Osteocyte (in vitro differentiated cells): ENCODE measurements around the gene DUSP5. TPM values are rescaled to one million over a fixed set of nuclear protein-coding genes. Genes with fewer than 3 reads are reported as not detected.

Experiments used
- DNase-seq: peaks from one replicate; pipeline ENCODE4 v3.0.0; 2021; ENCODE audit warnings: mixed read lengths; ENCODE audit not compliant: unreplicated experiment; ENCODE audit errors: extremely low spot score
- H3K27ac Mint-ChIP-seq: one replicate; pipeline ENCODE4 v1.8.0; 2021; ENCODE audit warnings: mild to moderate bottlenecking, mixed read lengths; ENCODE audit not compliant: unreplicated experiment
- H3K27me3 Mint-ChIP-seq: one replicate; pipeline ENCODE4 v1.8.0; 2021; ENCODE audit warnings: mixed read lengths; ENCODE audit not compliant: unreplicated experiment
- H3K36me3 Mint-ChIP-seq: one replicate; pipeline ENCODE4 v1.8.0; 2021; ENCODE audit warnings: mixed read lengths; ENCODE audit not compliant: unreplicated experiment
- H3K4me1 Mint-ChIP-seq: one replicate; pipeline ENCODE4 v1.8.0; 2021; ENCODE audit warnings: mixed read lengths; ENCODE audit not compliant: unreplicated experiment
- H3K4me3 Mint-ChIP-seq: one replicate; pipeline ENCODE4 v1.8.0; 2021; ENCODE audit warnings: mild to moderate bottlenecking, moderate library complexity, mixed read lengths; ENCODE audit not compliant: unreplicated experiment
- H3K9me3 Mint-ChIP-seq: one replicate; pipeline ENCODE4 v1.8.0; 2021; ENCODE audit warnings: mixed read lengths; ENCODE audit not compliant: unreplicated experiment
- total RNA-seq: library from RNA; stranded (reverse); gene quantifications from 2 replicates; pipeline ENCODE4 v1.2.1, GENCODE V29; 2021
- TF ChIP-seq, protein P1 (sequence below): fragments of 200-600 bp; sonication (generic); IDR thresholded peaks from 2 replicates; pipeline ENCODE4 v1.5.0; 2021; ENCODE audit warnings: antibody characterized with exemption, mild to moderate bottlenecking, moderate library complexity

DUSP5 gene
- total RNA-seq, 1 donor from 2014 or later = 16.1 TPM

DNA sequence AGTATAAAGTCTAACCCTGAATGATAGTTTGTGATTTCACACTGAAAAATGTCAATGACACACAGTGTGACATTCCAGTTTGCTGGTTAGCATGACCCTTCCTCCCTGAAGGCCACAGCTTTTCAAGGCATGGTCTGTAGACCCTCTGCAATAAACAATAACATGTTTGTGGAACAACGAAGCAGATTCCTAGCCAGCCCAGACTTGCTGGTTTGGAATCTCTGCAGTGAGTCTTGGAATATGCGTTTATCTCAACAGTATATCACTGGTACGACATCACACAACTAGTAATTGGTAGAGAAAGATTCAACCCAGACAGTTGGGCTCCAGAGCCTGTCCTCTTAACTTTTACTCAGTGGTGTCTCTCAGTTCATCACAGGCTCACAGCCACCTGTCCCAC is 23.7 kb upstream of the DUSP5 start:
- no peak for DNase-seq
- peaks cover 15% of the 10 kb centered on the region for H3K4me1 Mint-ChIP-seq
- H3K27me3 Mint-ChIP-seq = no peaks in the 10 kb centered on the region
- no peaks in the 10 kb centered on the region for H3K36me3 Mint-ChIP-seq
- no peak overlapping the region for H3K4me3 Mint-ChIP-seq
- H3K9me3 Mint-ChIP-seq = no peaks in the 10 kb centered on the region
- TF ChIP-seq, protein P1, sequence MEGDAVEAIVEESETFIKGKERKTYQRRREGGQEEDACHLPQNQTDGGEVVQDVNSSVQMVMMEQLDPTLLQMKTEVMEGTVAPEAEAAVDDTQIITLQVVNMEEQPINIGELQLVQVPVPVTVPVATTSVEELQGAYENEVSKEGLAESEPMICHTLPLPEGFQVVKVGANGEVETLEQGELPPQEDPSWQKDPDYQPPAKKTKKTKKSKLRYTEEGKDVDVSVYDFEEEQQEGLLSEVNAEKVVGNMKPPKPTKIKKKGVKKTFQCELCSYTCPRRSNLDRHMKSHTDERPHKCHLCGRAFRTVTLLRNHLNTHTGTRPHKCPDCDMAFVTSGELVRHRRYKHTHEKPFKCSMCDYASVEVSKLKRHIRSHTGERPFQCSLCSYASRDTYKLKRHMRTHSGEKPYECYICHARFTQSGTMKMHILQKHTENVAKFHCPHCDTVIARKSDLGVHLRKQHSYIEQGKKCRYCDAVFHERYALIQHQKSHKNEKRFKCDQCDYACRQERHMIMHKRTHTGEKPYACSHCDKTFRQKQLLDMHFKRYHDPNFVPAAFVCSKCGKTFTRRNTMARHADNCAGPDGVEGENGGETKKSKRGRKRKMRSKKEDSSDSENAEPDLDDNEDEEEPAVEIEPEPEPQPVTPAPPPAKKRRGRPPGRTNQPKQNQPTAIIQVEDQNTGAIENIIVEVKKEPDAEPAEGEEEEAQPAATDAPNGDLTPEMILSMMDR = no peak
- H3K27ac Mint-ChIP-seq = no peak overlapping the region

DNA sequence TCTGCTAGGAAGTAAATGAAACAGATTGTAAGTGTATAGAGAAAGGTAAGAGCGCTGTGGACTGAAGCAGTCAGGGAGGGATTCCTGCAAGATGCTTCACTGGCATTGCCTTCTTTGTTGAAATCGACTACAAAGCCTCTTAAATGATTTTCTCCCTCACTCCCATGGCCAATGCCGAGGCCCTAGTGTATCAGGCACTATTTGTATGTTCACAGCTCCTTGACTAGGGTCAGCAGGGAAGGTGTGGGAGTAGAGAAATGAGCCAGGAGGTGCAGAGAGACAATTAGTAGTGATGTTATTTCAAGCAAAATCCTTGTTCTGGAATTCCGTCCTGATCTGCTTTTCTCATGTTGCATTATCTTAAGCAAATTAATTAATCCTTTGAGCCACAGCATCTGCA is 22.9 kb upstream of the DUSP5 start:
- Mint-ChIP-seq H3K4me1 (peaks cover 15% of the 10 kb centered on the region), H3K27me3 (no peaks in the 10 kb centered on the region), H3K9me3 (no peaks in the 10 kb centered on the region), H3K4me3 (no peak overlapping the region), H3K36me3 (no peaks in the 10 kb centered on the region), H3K27ac (no peak overlapping the region)
- TF ChIP-seq, protein P1 = no peak
- no peak for DNase-seq

DNA sequence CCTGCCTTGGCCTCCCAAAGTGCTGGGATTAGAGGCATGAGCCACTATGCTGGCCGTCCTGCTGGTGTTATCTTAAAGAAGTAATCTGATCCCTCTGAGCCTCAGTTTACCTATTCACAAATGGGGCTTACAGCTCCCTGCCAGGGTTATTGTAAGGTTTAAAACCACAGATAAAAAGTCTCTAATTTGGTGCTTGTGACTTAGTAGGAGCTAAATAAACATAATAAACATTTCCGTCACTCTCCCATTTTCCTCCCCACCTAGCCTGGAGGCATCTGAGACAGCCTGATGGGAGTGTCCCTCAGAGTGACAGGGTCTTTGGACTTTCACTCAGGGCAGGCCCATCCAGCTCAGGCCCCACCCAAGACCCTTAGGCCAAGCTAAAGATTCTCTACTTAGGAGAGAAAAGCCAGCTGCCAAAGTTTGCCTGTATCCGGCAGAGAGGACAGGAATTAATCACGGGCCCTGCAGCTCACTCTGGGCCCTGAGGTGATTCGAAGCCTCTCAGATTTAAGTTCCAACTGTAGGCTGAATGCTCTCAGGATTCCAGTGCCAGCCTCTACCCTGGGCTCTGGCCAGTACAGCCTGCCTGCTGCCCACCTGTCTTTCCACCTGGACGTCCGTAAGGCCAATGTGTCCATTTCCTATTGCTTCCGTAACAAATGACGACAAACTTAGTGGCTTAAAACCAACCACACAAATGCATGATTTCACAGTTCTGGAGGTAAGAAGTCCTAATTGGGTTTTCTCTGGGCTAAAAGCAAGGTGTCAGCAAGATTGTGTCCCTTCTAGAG is 21.8 kb upstream of the DUSP5 start:
- H3K9me3 Mint-ChIP-seq = no peaks in the 10 kb centered on the region
- H3K4me3 Mint-ChIP-seq = no peak overlapping the region
- TF ChIP-seq, protein P1 = no peak
- DNase-seq = no peak
- H3K36me3 Mint-ChIP-seq = no peaks in the 10 kb centered on the region
- peaks cover 15% of the 10 kb centered on the region for H3K4me1 Mint-ChIP-seq
- no peaks in the 10 kb centered on the region for H3K27me3 Mint-ChIP-seq
- H3K27ac Mint-ChIP-seq = no peak overlapping the region

DNA sequence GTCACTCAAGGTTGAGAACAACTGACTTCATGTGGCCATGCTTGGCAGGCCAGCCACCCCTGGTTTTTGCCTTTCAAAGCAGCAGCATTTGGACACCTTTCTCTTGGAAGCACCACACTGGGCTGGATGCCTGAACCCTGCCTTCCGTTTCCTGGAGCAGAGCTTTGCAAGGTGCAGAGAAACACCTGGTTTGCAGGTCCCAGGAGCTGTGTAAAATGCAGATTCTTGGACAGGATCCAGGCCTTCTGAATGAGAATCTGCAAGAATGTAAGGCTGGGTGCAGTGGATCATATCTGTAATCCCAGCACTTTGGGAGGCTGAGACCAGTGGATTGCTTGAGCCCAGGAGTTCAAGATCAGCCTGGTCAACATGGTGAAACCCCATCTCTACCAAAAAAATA is 18.0 kb upstream of the DUSP5 start:
- H3K9me3 Mint-ChIP-seq = no peaks in the 10 kb centered on the region
- H3K4me3 Mint-ChIP-seq = no peak overlapping the region
- H3K36me3 Mint-ChIP-seq = no peaks in the 10 kb centered on the region
- H3K27me3 Mint-ChIP-seq = no peaks in the 10 kb centered on the region
- TF ChIP-seq, protein P1 = no peak
- H3K27ac Mint-ChIP-seq = no peak overlapping the region
- no peak for DNase-seq
- H3K4me1 Mint-ChIP-seq = peaks cover 15% of the 10 kb centered on the region

DNA sequence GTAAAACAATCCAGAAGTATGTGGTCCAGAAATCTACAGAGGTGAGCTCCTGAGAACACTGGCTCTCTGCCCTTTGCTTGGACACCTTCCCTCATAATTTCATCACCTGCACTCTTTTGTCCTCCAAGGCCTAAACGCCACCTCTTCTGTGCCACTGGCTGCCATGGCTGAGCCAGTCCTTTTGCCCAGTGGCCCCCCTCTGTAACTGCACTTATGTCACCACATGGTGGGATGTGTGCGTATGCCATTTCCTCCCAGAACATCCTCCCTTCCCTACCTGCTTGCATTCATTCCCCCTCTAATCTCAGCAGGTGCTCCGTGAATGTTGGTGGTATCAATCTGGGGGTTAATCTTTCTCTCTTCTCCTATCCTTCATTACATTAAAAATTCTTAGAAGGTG is 17.3 kb upstream of the DUSP5 start:
- DNase-seq = no peak
- Mint-ChIP-seq H3K4me1 (peaks cover 13% of the 10 kb centered on the region), H3K4me3 (no peak overlapping the region), H3K9me3 (no peaks in the 10 kb centered on the region), H3K27me3 (no peaks in the 10 kb centered on the region), H3K27ac (no peak overlapping the region), H3K36me3 (no peaks in the 10 kb centered on the region)
- TF ChIP-seq, protein P1 = no peak
